Activated CD8-positive, alpha-beta memory T cell treated with anti-CD3 and anti-CD28 coated beads, Interleukin-2, amount 50 U/mL, for 1 hour (primary cell): ENCODE data around the gene SLC25A18.
"Not testable (repeated sequence)": the region's sequence is repeated elsewhere in the genome, so short reads cannot be mapped to it uniquely, and the experiment has no call there.

ENCODE experiments used
- DNase-seq: peaks from one replicate; pipeline ENCODE4 v3.0.0-alpha.2; 2020; ENCODE audit errors: extremely low read depth

SLC25A18 gene

GRCh38 chr22:17562906-17563870 is at the start of gene SLC25A18:
Gene SLC25A18 (plus strand): TSS chr22:17563498. CDS start chr22:17579945, 16,447 bp downstream.
- DNase-seq = no peak

GRCh38 chr22:17513612-17514011 is 49.7 kb upstream of the SLC25A18 start:
- no peak for DNase-seq

GRCh38 chr22:17514084-17514483 is 49.2 kb upstream of the SLC25A18 start:
- DNase-seq = no peak

- no peak for DNase-seq
Observed at GRCh38 chr22:17518406-17518805, 44.9 kb upstream of the SLC25A18 start.

GRCh38 chr22:17521971-17522370 is 41.3 kb upstream of the SLC25A18 start:
- not testable (repeated sequence) for DNase-seq

GRCh38 chr22:17523925-17524324 is 39.4 kb upstream of the SLC25A18 start:
- no peak for DNase-seq

- DNase-seq = no peak
Observed at GRCh38 chr22:17536269-17536668, 27.0 kb upstream of the SLC25A18 start.

- no peak for DNase-seq
Observed at GRCh38 chr22:17537155-17537554, 26.1 kb upstream of the SLC25A18 start.

- no peak for DNase-seq
Observed at GRCh38 chr22:17540481-17540880, 22.8 kb upstream of the SLC25A18 start.

- no peak for DNase-seq
Observed at GRCh38 chr22:17541476-17541875, 21.8 kb upstream of the SLC25A18 start.

GRCh38 chr22:17542452-17542851 is 20.8 kb upstream of the SLC25A18 start:
- DNase-seq = no peak

- DNase-seq = no peak
Observed at GRCh38 chr22:17548010-17548755, 15.1 kb upstream of the SLC25A18 start.

GRCh38 chr22:17548756-17549035 is 14.6 kb upstream of the SLC25A18 start:
- DNase-seq = no peak

- no peak for DNase-seq
Observed at GRCh38 chr22:17549183-17549582, 14.1 kb upstream of the SLC25A18 start.

GRCh38 chr22:17549655-17550054 is 13.6 kb upstream of the SLC25A18 start:
- DNase-seq = no peak

- no peak for DNase-seq
Observed at GRCh38 chr22:17552737-17553136, 10.6 kb upstream of the SLC25A18 start.

- DNase-seq = no peak
Observed at GRCh38 chr22:17554814-17555213, 8.5 kb upstream of the SLC25A18 start.

GRCh38 chr22:17559188-17559587 is 4.1 kb upstream of the SLC25A18 start:
- no peak for DNase-seq

- DNase-seq = no peak
Observed at GRCh38 chr22:17563936-17564391, 666 bp downstream of the SLC25A18 start.

- DNase-seq = not testable (repeated sequence)
Observed at GRCh38 chr22:17566016-17566687, 2.9 kb downstream of the SLC25A18 start.

- no peak for DNase-seq
Observed at GRCh38 chr22:17566776-17567175, 3.5 kb downstream of the SLC25A18 start.

- DNase-seq = no peak
Observed at GRCh38 chr22:17569971-17570511, 6.7 kb downstream of the SLC25A18 start.
